WTC11 (cell line): ENCODE measurements around the gene PSMG4.

ENCODE experiments used
- CREB1 ChIP-seq: sonication (generic); formaldehyde crosslinking; IDR thresholded peaks from 2 replicates; pipeline ENCODE4 v1.8.0; 2023; ENCODE audit warnings: mild to moderate bottlenecking, missing genetic modification reagents
- CTCF ChIP-seq: fragments of 200-600 bp; IDR thresholded peaks from 2 replicates; pipeline ENCODE4 v1.8.0; 2022; ENCODE audit warnings: antibody characterized with exemption
- ESRRA ChIP-seq: sonication (generic); formaldehyde crosslinking; IDR thresholded peaks from 2 replicates; pipeline ENCODE4 v1.8.1; 2022; ENCODE audit warnings: mild to moderate bottlenecking, missing genetic modification reagents, borderline replicate concordance
- ETV6 ChIP-seq: sonication (generic); formaldehyde crosslinking; IDR thresholded peaks from 2 replicates; pipeline ENCODE4 v1.8.1; 2022; ENCODE audit warnings: mild to moderate bottlenecking, missing genetic modification reagents
- GABPB1 ChIP-seq: sonication (generic); formaldehyde crosslinking; IDR thresholded peaks from 2 replicates; pipeline ENCODE4 v1.8.1; 2023; ENCODE audit warnings: mild to moderate bottlenecking, missing genetic modification reagents
- IRF1 ChIP-seq: sonication (generic); formaldehyde crosslinking; IDR thresholded peaks from 2 replicates; pipeline ENCODE4 v1.8.0; 2023; ENCODE audit warnings: missing genetic modification reagents
- MLX ChIP-seq: sonication (generic); formaldehyde crosslinking; IDR thresholded peaks from 2 replicates; pipeline ENCODE4 v1.8.1; 2023; ENCODE audit warnings: mild to moderate bottlenecking, missing genetic modification reagents, moderate library complexity
- NFYB ChIP-seq: sonication (generic); formaldehyde crosslinking; conservative IDR thresholded peaks from 2 replicates; pipeline ENCODE4 v1.8.0; 2022; ENCODE audit warnings: low read depth, missing genetic modification reagents
- OVOL2 ChIP-seq: fragments of 250-450 bp; sonication (Bioruptor Pico); IDR thresholded peaks from 2 replicates; pipeline ENCODE4 v1.9.0; 2021; ENCODE audit warnings: mild to moderate bottlenecking, borderline replicate concordance
- RELA ChIP-seq: sonication (generic); formaldehyde crosslinking; IDR thresholded peaks from 2 replicates; pipeline ENCODE4 v1.8.1; 2022; ENCODE audit warnings: missing genetic modification reagents, mild to moderate bottlenecking, borderline replicate concordance
- USF1 ChIP-seq: sonication (generic); formaldehyde crosslinking; IDR thresholded peaks from 2 replicates; pipeline ENCODE4 v1.8.0; 2022; ENCODE audit warnings: mild to moderate bottlenecking, missing genetic modification reagents
- ZNF416 ChIP-seq: fragments of 250-450 bp; sonication (Bioruptor Pico); IDR thresholded peaks from 2 replicates; pipeline ENCODE4 v1.9.0; 2021; ENCODE audit warnings: mild to moderate bottlenecking, inconsistent platforms
- ZNF532 ChIP-seq: fragments of 250-450 bp; sonication (Bioruptor Pico); IDR thresholded peaks from 2 replicates; pipeline ENCODE4 v1.9.0; 2021; ENCODE audit warnings: mild to moderate bottlenecking, borderline replicate concordance

GRCh38 chr6:3253597-3253961 is 5.2 kb upstream of the PSMG4 start:
- TF ChIP-seq MLX (no peak), ETV6 (CRISPR knock-in tag) (no peak), RELA (CRISPR knock-in tag) (no peak), CTCF (no peak), OVOL2 (CRISPR knock-in tag) (no peak), IRF1 (no peak), CREB1 (CRISPR knock-in tag) (no peak), ZNF532 (CRISPR knock-in tag) (no peak), GABPB1 (no peak), USF1 (CRISPR knock-in tag) (no peak), NFYB (no peak), ZNF416 (CRISPR knock-in tag) (no peak), ESRRA (CRISPR knock-in tag) (no peak)
